HL-60/S4 treated with retinoic acid at 250 ng/mL for 4 days and 3 days (cell line): ENCODE data around the gene SPAG16.
"Not testable (repeated sequence)": the region's sequence is repeated elsewhere in the genome, so short reads cannot be mapped to it uniquely, and the experiment has no call there.

ENCODE experiments used
- in situ Hi-C: fragments of 300-500 bp; cut with MboI; formaldehyde crosslinking; loops from 2 replicates; pipeline ENCODE4 v1.7.0; 2022; ENCODE audit warnings: low sequenced_read_pairs

Gene SPAG16

DNA sequence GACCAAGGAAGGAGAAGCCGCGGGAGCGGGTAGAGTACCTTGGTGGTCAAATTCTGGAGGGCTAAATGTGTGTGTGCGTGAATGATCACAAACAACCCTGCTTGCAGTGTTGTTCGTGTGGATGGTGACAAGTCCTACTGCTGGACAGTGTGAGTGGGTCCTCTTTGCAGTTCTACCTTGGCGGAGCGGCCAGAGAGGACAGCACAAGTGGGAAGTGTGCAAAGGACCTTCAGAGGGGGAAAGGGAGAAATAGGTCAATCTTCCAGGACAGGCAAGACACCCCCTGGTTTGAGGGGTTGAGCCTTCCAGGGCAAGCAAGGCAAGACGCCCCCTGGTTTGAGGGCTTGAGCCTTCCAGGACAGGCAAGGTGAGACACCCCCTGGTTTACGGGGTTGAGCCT, 122.8 kb downstream of the SPAG16 start:
- in situ Hi-C loops: not testable (repeated sequence)

- in situ Hi-C loops: not testable (repeated sequence)
Measured at GRCh38 chr2:213408426-213409070, 124.3 kb downstream of the SPAG16 start.

DNA sequence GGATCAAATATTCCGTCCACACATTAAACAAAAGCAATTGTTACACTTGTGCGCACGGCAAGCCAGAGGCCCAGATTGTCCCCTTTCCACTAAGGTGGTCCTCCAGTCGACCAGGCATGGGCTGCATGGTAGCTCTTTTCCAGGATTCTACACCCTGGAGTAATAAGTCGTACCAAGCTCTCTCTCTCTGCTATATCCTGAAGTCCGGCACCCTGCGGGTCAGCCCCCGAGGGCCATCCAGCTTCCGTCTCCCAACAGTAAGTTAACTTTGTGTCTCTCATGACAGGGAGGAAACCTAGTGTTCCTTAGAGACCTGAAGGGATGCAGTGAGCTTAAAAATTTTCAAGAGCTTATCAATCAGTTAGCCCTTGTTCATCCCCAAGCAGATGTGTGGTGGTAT, 126.4 kb downstream of the SPAG16 start:
- in situ Hi-C loops: not testable (repeated sequence)

DNA sequence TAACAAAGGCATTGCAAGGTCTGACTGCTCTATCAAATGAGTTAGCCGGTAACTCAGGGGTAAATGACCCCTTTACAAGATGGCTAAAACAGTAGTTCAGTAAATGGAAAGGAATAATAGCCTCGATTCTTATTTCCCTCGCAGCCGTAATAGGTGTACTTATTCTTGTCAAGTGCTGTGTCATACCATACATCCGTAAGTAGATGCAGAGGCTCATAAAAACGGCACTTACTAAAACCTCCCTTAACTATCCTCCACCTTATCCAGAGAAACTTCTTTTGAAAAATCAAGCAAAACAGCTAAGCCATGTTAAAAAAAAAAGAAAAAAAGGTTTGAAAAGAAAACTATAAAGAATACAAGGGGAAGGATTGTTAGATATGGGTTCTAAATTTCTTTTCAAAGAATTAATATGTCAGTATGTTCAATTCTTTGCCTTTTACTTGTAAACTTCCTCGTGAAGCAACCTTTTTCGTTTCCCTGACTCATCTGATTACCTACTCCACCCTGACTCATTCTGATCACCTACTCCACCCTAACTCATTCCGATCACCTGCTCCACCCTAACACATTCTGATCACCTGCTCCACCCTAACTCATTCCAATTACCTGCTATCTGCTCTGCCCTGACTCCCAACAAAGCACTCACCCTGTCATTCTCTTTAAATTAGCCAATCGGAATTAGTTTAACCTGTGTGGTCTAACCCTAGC, 127.5 kb downstream of the SPAG16 start:
- in situ Hi-C loops: no loop called here

- in situ Hi-C loops: no loop called here
Measured at GRCh38 chr2:213415093-213415492, 130.8 kb downstream of the SPAG16 start.

GRCh38 chr2:213416832-213417231, 132.6 kb downstream of the SPAG16 start:
- in situ Hi-C loops: no loop called here

DNA sequence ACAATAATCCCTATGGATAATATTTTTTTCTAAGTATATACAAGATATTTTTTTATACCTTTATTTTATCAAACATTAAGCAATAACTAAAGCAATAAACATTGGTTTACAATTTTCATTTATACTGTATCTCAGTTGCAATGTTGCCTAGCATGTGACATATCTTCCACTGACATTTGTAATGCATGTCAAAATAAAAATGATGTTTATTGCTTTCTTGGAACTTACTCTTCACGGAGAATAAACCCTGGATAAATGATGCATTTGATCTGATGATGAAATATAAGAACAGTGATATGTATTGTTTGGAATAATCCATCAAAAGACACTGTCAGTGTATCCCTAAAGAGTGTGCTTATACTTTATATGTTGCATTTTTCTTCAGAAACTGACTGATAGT, 135.7 kb downstream of the SPAG16 start:
- in situ Hi-C loops: no loop called here

GRCh38 chr2:213420828-213421385, 136.6 kb downstream of the SPAG16 start:
- in situ Hi-C loops: no loop called here

- in situ Hi-C loops: no loop called here
Measured at GRCh38 chr2:213422211-213422610, 137.9 kb downstream of the SPAG16 start.

GRCh38 chr2:213425618-213426017, 141.4 kb downstream of the SPAG16 start:
- in situ Hi-C loops: no loop called here

- in situ Hi-C loops: no loop called here
Measured at GRCh38 chr2:213429516-213429915, 145.3 kb downstream of the SPAG16 start.

DNA sequence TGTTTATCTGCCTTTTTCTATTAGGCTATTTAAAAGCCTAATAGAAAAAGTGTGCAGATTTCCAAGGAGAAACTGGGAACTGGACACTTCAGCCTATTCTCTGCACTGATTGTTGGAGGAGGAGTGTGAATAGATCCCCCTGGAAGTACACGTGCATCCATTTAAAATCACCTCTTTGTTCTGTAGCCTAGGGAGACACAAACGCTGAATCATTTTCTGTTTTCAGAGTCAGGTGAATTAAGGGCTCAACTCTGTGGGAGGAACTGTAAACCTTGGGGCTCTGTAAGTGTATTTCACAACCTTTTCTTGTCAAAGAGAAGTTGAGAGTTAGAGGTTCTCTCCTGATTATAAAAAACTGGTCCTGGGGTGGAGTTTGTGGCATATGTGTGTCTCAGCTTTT, 159.7 kb downstream of the SPAG16 start:
- in situ Hi-C loops: no loop called here

DNA sequence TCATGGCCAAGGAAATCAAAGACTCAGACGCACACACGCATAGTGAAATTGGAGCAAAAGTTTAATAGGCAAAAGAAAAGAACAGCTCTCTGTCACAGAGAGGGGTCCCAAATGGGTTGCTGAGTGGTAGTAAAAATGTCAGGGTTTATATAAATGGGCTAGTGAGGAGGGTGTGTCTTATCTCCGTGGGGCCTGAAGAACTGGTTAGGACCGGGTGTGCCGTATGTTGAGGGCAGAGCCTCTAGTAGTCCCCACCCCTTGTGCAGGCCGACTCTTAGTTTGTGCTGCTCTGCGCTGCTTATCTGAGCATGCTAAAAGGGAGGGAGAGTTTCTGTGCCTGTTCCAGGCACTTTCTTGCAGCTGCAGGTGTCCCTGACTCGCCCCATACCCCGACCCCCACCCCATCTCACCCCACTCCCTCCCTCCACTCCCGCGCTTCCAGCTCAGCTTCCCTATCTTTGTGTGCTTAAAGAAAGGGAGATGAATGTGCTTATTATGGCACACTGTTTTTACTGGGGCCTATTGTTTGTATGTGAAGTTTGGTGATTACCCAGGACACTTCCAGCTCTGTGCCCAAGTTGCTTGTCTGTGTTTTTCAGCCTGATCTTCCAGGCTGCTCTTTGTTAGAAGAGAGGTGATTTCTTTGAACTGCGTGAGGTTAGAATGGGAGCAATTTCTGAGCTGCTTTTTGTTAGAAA, 167.4 kb downstream of the SPAG16 start:
- in situ Hi-C loops: no loop called here

DNA sequence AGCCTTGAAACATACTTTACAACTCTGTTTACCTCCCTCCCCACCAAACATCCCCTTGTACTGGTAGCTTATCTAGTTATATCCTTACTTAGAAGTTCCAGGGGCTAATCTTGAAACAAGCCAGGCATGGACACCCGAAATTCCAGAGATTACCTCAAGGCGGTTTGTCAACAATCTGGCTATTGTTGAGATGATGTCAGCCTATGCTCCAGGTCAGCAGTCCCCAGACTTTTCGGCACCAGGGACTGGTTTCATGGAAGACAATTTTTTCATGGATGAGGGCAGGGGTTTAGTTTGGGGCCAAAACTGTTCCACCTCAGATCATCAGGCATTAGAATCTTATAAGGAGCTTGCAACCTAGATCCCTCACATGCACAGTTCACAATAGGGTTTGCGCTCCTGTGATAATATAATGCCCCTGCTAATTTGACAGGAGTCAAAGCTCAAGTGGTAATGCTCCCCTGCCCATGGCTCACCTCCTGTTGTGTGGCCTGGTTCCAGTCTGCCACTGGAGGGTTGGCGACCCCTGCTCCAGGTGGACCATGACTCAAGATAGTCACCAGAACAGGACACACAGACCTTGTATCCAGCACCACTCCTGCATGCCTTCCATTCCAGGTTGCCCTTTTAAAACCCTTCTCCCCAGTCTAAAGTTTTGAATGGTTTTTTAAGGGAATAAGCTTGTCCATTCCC, 171.2 kb downstream of the SPAG16 start:
- in situ Hi-C loops: no loop called here

- in situ Hi-C loops: no loop called here
Measured at GRCh38 chr2:213475433-213475832, 191.2 kb downstream of the SPAG16 start.

GRCh38 chr2:213476641-213477040, 192.4 kb downstream of the SPAG16 start:
- in situ Hi-C loops: no loop called here

DNA sequence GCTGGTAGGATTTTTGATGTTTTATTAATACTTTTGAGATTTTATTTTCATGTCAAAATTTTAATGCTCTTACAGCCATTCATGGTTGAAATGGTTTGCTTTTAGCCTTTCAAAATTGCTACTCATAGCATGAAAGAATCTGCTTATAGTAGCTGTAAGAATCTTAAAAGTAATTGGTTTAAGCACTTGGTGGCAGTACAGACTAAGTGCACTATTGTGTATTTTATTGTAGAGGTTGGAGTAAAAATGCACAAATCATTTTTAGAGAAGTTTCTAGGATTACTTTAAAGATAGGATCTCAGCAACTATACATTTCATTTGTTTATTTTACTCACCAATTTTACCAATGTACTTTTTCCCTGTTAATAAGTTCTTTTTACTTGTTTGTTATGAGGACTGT, 205.8 kb downstream of the SPAG16 start:
- in situ Hi-C loops: no loop called here

DNA sequence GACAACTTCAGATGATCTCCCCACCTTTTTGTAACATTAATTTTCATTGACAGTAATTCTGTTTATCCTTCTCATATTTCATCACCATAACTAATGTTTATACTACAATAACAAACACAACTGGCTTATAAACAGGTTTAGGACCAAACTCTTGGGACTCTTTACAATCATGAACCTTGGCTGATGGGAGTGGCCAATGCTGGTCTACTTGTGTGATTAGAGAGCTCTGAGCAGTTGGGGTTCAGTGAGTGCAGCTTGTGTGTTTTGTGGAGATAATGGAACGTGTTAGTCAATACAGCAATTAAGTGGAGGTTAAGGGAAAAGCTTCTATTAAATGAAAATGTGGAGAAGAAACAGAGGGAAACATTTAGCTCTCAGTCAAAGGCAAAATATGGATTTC, 207.1 kb downstream of the SPAG16 start:
- in situ Hi-C loops: no loop called here

DNA sequence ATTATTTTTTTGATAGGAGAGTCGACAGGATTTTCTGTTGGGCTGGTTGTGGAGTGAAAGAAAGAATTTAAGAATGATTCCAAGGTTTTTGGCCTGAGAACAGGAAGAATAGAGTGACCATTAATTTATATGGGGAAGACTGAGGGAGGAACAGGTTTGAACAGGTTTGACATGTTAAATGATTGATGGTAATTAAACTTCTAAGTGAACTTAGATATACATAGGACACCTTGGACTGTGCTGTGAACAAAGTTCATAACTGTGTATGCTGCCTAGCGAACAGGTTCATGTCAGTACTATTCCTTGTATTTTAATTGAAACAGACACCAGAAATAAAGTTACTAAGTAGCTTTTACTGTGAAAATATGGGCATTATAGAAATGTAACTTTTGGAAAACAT, 212.0 kb downstream of the SPAG16 start:
- in situ Hi-C loops: no loop called here

- in situ Hi-C loops: no loop called here
Measured at GRCh38 chr2:213500881-213501280, 216.6 kb downstream of the SPAG16 start.

GRCh38 chr2:213524164-213524563, 239.9 kb downstream of the SPAG16 start:
- in situ Hi-C loops: no loop called here
